ENCODE results near the gene FREM3. TPM values are rescaled to one million over a fixed set of nuclear protein-coding genes. Genes with fewer than 3 reads are reported as not detected.
A peak's percentile ranks its signal among the peaks of the same experiment; 100 is the strongest.
"Not testable (repeated sequence)": the region's sequence is repeated elsewhere in the genome, so short reads cannot be mapped to it uniquely, and the experiment has no call there.

FREM3 gene
- total RNA-seq, 1 donor from 2014 or later: 0.38 TPM

- no peak for TF ChIP-seq CTCF (IDR thresholded peaks at IDR 0.05)
- peaks cover 100% of the 10 kb centered on the region for H3K36me3 ChIP-seq
- ATAC-seq (no peak), DNase-seq (no peak)
- no peaks in the 10 kb centered on the region for H3K4me1 ChIP-seq
- H3K27ac ChIP-seq: no peak overlapping the region
- intact Hi-C loops (cut with DNase I): no loop called here
- H3K4me3 ChIP-seq: no peak overlapping the region
- no peaks in the 10 kb centered on the region for H3K9me3 ChIP-seq
- no peaks in the 10 kb centered on the region for H3K27me3 ChIP-seq (ENCODE audit: low read depth)
Measured at GRCh38 chr4:143538979-143539669, 161.4 kb downstream of the FREM3 start.

GRCh38 chr4:143531788-143532491 lies 168.5 kb downstream of the FREM3 start:
- intact Hi-C loops (cut with DNase I): no loop called here

GRCh38 chr4:143531380-143531779 lies 169.1 kb downstream of the FREM3 start:
- Histone ChIP-seq H3K27ac (no peak overlapping the region), H3K36me3 (peaks cover 98% of the 10 kb centered on the region), H3K4me3 (no peak overlapping the region), H3K27me3 (ENCODE audit: low read depth) (no peaks in the 10 kb centered on the region), H3K9me3 (no peaks in the 10 kb centered on the region), H3K4me1 (peaks cover 35% of the 10 kb centered on the region)
- TF ChIP-seq CTCF (IDR thresholded peaks at IDR 0.05): peak; percentile 40
- intact Hi-C loops (cut with DNase I): no loop called here
- ATAC-seq: peak; percentile 74 to 77
- no peak for DNase-seq

More at GRCh38 chr4:143531788-143532491, 168.5 kb downstream of the FREM3 start:
- DNase-seq (no peak), ATAC-seq (peak; percentile 50 to 71)
- H3K27me3 ChIP-seq (ENCODE audit: low read depth): no peaks in the 10 kb centered on the region
- H3K4me3 ChIP-seq: no peak overlapping the region
- no peak for TF ChIP-seq CTCF (IDR thresholded peaks at IDR 0.05)
- no peaks in the 10 kb centered on the region for H3K9me3 ChIP-seq
- no peak overlapping the region for H3K27ac ChIP-seq
- peaks cover 35% of the 10 kb centered on the region for H3K4me1 ChIP-seq
- peaks cover 98% of the 10 kb centered on the region for H3K36me3 ChIP-seq

GRCh38 chr4:143528046-143528445 lies 172.4 kb downstream of the FREM3 start:
- H3K4me3 ChIP-seq; H3K9me3 ChIP-seq; DNase-seq; intact Hi-C loops (cut with DNase I); H3K27ac ChIP-seq; ATAC-seq; H3K27me3 ChIP-seq (ENCODE audit: low read depth): not testable (repeated sequence)
- Histone ChIP-seq H3K4me1 (peaks cover 48% of the 10 kb centered on the region), H3K36me3 (peaks cover 99% of the 10 kb centered on the region)

Other genes with a start within 250 kb of the FREM3 start
- 67.6 TPM for gene SMARCA5, start 187.0 kb downstream of the FREM3 start, total RNA-seq
- 2.5 TPM for gene GYPE, start 204.9 kb upstream of the FREM3 start, total RNA-seq